Upper lobe of left lung (tissue), 6 donors: ENCODE measurements around the gene DPP6. TPM values are rescaled to one million over a fixed set of nuclear protein-coding genes. Genes with fewer than 3 reads are reported as not detected.
A peak's percentile ranks its signal among the peaks of the same experiment; 100 is the strongest.

Source experiments
- ATAC-seq, 2 donors: fragments of 200-7000 bp; cut with Tn5 transposase; one replicate each; pipeline ENCODE4 v1.9.1; 2022; ENCODE audit warnings: mild to moderate bottlenecking in 2 of 2, moderate library complexity in 2 of 2; ENCODE audit not compliant: low FRiP score in 2 of 2
- DNase-seq, 2 donors: peaks; one replicate each; pipeline ENCODE4 v3.0.0-alpha.2; 2019 to 2020
- H3K27ac ChIP-seq, 4 donors: fragments of 200-600 bp; sonication (generic); one replicate each; pipeline ENCODE4 v1.5.1; 2016 to 2019
- H3K27me3 ChIP-seq, 4 donors: fragments of 200-600 bp; sonication (generic); one replicate each; pipeline ENCODE4 v1.5.1; 2017 to 2019
- H3K36me3 ChIP-seq, 4 donors: fragments of 200-600 bp; sonication (generic); one replicate each; pipeline ENCODE4 v1.5.1; 2016 to 2019
- H3K4me1 ChIP-seq, 4 donors: fragments of 200-600 bp; sonication (generic); one replicate each; pipeline ENCODE4 v1.5.1; 2018 to 2019
- H3K4me3 ChIP-seq, 4 donors: fragments of 200-600 bp; sonication (generic); one replicate each; pipeline ENCODE4 v1.5.1; 2017 to 2019; ENCODE audit warnings: mild to moderate bottlenecking in 2 of 4, moderate library complexity in 1 of 4
- H3K9me3 ChIP-seq, 4 donors: fragments of 200-600 bp; sonication (generic); one replicate each; pipeline ENCODE4 v1.5.1; 2018 to 2019
- CTCF ChIP-seq, 6 experiments: fragments of 450-650 bp in 4 of 6; fragments of 200-600 bp in 2 of 6; sonication (generic) in 2 of 6; IDR thresholded peaks; one replicate each; pipeline ENCODE4 v1.5.1; 2016 to 2019; ENCODE audit warnings: antibody characterized with exemption in 6 of 6
- EP300 ChIP-seq, 4 donors: sonication (generic); formaldehyde crosslinking; IDR thresholded peaks; one replicate each; pipeline ENCODE4 v1.5.1; 2017; ENCODE audit warnings: antibody characterized with exemption in 4 of 4, control low read depth in 2 of 4
- POLR2A ChIP-seq, 4 donors: fragments of 450-650 bp; IDR thresholded peaks; one replicate each; pipeline ENCODE4 v1.5.1; 2016 to 2017; ENCODE audit warnings: antibody characterized with exemption in 4 of 4, mild to moderate bottlenecking in 2 of 4
- POLR2AphosphoS5 ChIP-seq, 2 donors: sonication (generic); formaldehyde crosslinking; IDR thresholded peaks; one replicate each; pipeline ENCODE4 v1.5.1; 2017; ENCODE audit warnings: antibody characterized with exemption in 2 of 2
- WGBS, 2 donors: methylation state at CpG; one replicate each; pipeline ENCODE4 v1.1.5; 2017 to 2018; 5-methylcytosine and 5-hydroxymethylcytosine counted together
- total RNA-seq, 6 donors: library from RNA; depleted of rRNA in 4 of 6; stranded (reverse); fragments of >200 nt in 4 of 6; gene quantifications; one replicate each; pipeline versions ENCODE4 v1.1.0 to v1.2.1, GENCODE V29; 2016 to 2021
- donor health status: DM: no; HTN: no; CAD: no; lungs with moderate emphysema.
- donor health status: DM: no; HTN: yes; CAD: no; lungs with severe emphysema.

The DPP6 gene
- total RNA-seq, 6 donors from 2014 or later, result 0.49 to 3.1 (median 0.86) TPM; not detected in 2

- TF ChIP-seq POLR2A (IDR thresholded peaks at IDR 0.05), result no peak
- no peak for TF ChIP-seq EP300 (IDR thresholded peaks at IDR 0.05)
- no peak for TF ChIP-seq POLR2AphosphoS5 (IDR thresholded peaks at IDR 0.05)
- TF ChIP-seq CTCF (IDR thresholded peaks at IDR 0.05), result no peak
- Histone ChIP-seq H3K4me1 (no peaks in the 10 kb centered on the region), H3K27me3 (no peaks in the 10 kb centered on the region), H3K27ac (no peak overlapping the region), H3K36me3 (no peaks in the 10 kb centered on the region), H3K4me3 (no peak overlapping the region), H3K9me3 (no peaks in the 10 kb centered on the region)
- DNase-seq (no peak), ATAC-seq (no peak)
- WGBS, 2 donors, result 86 to 87% methylated on average over 10 to 12 of the region's 12 CpGs
Observed at GRCh38 chr7:154753226-154753625, 701.0 kb downstream of the DPP6 start.

GRCh38 chr7:154757756-154758155, 705.6 kb downstream of the DPP6 start:
- no peak overlapping the region for H3K27ac ChIP-seq
- WGBS, 2 donors, result 87 to 99% methylated on average over 8 to 12 of the region's 13 CpGs
- no peak for ATAC-seq
- no peaks in the 10 kb centered on the region for H3K36me3 ChIP-seq
- no peaks in the 10 kb centered on the region for H3K4me1 ChIP-seq
- peak in 1 of 2 donors; percentile 67 for DNase-seq
- H3K27me3 ChIP-seq, result no peaks in the 10 kb centered on the region
- H3K4me3 ChIP-seq, result no peak overlapping the region
- TF ChIP-seq CTCF (IDR thresholded peaks at IDR 0.05) (no peak), EP300 (IDR thresholded peaks at IDR 0.05) (no peak), POLR2A (IDR thresholded peaks at IDR 0.05) (no peak), POLR2AphosphoS5 (IDR thresholded peaks at IDR 0.05) (no peak)
- no peaks in the 10 kb centered on the region for H3K9me3 ChIP-seq

- no peak for DNase-seq
- TF ChIP-seq POLR2A (IDR thresholded peaks at IDR 0.05) (no peak), CTCF (IDR thresholded peaks at IDR 0.05) (no peak), POLR2AphosphoS5 (IDR thresholded peaks at IDR 0.05) (no peak), EP300 (IDR thresholded peaks at IDR 0.05) (no peak)
- ATAC-seq, result no peak
- no peaks in the 10 kb centered on the region for H3K9me3 ChIP-seq
- no peak overlapping the region for H3K4me3 ChIP-seq
- 78 to 82% methylated on average over 6 of the region's 6 CpGs for WGBS, 2 donors
- no peak overlapping the region for H3K27ac ChIP-seq
- no peaks in the 10 kb centered on the region for H3K4me1 ChIP-seq
- no peaks in the 10 kb centered on the region for H3K27me3 ChIP-seq
- H3K36me3 ChIP-seq, result no peaks in the 10 kb centered on the region
Observed at GRCh38 chr7:154759989-154760388, 707.8 kb downstream of the DPP6 start.

- Histone ChIP-seq H3K4me1 (no peaks in the 10 kb centered on the region), H3K27ac (no peak overlapping the region), H3K27me3 (no peaks in the 10 kb centered on the region), H3K9me3 (no peaks in the 10 kb centered on the region), H3K4me3 (no peak overlapping the region), H3K36me3 (no peaks in the 10 kb centered on the region)
- DNase-seq, result no peak
- ATAC-seq, result no peak
- TF ChIP-seq CTCF (IDR thresholded peaks at IDR 0.05), result no peak
- TF ChIP-seq EP300 (IDR thresholded peaks at IDR 0.05), result no peak
- TF ChIP-seq POLR2AphosphoS5 (IDR thresholded peaks at IDR 0.05), result no peak
- no peak for TF ChIP-seq POLR2A (IDR thresholded peaks at IDR 0.05)
- 83 to 86% methylated on average over 1 of the region's 1 CpG for WGBS, 2 donors
Observed at GRCh38 chr7:154765118-154765517, 712.9 kb downstream of the DPP6 start.

GRCh38 chr7:154767142-154767541, 714.9 kb downstream of the DPP6 start:
- H3K9me3 ChIP-seq, result no peaks in the 10 kb centered on the region
- TF ChIP-seq EP300 (IDR thresholded peaks at IDR 0.05) (no peak), POLR2AphosphoS5 (IDR thresholded peaks at IDR 0.05) (no peak)
- 78 to 81% methylated on average over 10 of the region's 10 CpGs for WGBS, 2 donors
- no peaks in the 10 kb centered on the region for H3K36me3 ChIP-seq
- DNase-seq, result no peak
- no peaks in the 10 kb centered on the region for H3K27me3 ChIP-seq
- H3K27ac ChIP-seq, result no peak overlapping the region
- H3K4me1 ChIP-seq, result no peaks in the 10 kb centered on the region
- no peak for ATAC-seq
- no peak overlapping the region for H3K4me3 ChIP-seq
